NK-92 treated with Interleukin-12 subunit alpha and Interleukin-12 subunit beta, amount 100 ng/mL, for 24 hours (cell line): ENCODE measurements around the gene DAW1.
"Not testable (repeated sequence)": the region's sequence is repeated elsewhere in the genome, so short reads cannot be mapped to it uniquely, and the experiment has no call there.

Experiments used
- DNase-seq: peaks from one replicate; lab custom pipeline; 2025; lab: John Stamatoyannopoulos, UW

DAW1 gene, protein sequence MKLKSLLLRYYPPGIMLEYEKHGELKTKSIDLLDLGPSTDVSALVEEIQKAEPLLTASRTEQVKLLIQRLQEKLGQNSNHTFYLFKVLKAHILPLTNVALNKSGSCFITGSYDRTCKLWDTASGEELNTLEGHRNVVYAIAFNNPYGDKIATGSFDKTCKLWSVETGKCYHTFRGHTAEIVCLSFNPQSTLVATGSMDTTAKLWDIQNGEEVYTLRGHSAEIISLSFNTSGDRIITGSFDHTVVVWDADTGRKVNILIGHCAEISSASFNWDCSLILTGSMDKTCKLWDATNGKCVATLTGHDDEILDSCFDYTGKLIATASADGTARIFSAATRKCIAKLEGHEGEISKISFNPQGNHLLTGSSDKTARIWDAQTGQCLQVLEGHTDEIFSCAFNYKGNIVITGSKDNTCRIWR

DNA sequence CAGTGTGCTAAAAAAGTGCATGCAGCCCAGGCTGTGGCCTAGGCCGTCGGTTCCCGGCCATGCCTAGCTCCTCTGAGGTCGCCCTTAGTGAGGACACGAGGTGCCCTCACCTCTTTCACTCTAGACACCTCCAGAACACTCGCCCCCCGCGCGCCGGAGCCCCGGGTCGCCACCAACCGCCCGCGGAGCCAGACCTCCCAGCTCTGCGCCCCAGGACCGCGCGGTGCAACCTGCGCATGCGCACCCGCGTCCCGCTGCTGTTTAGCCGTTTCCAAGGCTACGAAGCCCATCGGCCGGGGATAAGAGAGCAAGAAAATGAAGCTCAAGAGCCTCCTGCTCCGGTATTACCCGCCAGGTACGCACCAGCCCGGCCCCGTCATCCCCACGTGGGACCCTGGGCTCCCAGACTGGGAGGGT is at the start of gene DAW1:
Gene DAW1, plus strand, starts transcription at position 257 of the 417 bp plus-strand sequence. Its CDS starts 59 bp downstream, at position 316.
- DNase-seq: no peak

DNA sequence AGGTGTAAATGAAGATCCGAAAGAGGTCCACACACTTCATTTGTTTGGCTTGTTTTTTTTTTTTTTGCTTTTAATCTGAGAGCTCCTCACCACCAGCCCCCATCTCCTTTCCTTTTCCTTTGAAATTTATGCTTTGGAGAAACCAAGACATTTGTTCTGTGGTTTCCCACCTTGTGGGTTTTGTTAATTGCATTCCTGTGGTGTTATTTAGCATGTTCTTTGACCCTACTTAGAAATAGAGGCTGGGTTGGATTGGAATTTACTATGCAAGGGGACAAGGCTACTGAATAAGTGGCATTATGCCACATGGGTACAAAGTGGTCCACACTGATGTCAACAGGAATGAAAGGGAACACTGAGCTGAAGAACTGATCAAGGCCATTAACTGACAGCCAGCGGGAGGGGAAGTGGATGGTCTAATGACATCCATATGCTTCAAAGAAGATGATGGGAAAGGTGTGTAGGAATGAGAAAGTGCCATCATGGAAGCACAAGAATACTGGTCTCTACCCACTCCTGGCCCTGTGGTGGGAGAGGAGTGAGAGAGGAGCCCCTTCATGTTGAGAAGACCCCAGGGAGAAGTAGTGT is 48.9 kb upstream of the DAW1 start:
- no peak for DNase-seq

GRCh38 chr2:227823922-227824321 is 47.5 kb upstream of the DAW1 start:
- DNase-seq: no peak

DNA sequence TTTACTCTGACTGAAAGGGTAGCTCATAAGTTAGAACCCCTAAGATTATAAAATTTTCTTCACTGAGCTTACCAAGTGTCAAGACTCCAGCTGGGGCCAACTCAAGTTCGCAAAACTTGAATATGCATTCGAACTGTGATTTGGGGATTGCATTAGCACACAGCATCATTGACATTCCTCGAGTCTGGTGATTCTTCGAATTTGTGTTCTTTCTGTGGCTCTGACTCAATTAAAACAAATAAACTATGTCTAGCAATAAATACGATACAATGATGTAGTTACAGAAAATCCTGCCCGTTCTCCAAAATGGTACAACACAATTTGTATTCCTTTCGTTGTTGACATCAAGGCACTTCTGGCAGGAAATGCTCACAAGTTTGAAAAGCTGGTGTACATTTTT is 46.7 kb upstream of the DAW1 start:
- no peak for DNase-seq

GRCh38 chr2:227826019-227826521 is 45.4 kb upstream of the DAW1 start:
- DNase-seq: no peak

- DNase-seq: no peak
These were observed 44.9 kb upstream of the DAW1 start for GRCh38 chr2:227826563-227826962.

DNA sequence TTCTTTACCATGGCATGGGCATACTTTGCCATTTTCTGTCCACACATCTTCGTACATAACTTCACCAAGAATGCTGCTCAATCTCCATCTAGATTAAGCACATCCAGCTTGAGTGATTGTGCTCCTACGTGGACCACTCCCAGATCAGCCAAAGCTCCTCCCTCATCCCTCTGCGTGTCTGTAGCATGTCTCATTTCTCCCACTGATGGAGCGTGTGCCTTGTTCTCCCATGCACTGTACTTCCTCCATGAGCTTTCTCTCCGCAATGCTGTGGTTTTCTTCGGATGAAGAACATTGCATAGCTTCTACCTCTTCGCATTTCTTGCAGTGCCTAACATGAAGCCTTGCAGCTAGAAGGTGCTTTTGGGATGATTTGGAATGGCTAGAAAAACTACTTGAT is 44.3 kb upstream of the DAW1 start:
- no peak for DNase-seq

- DNase-seq: no peak
These were observed 42.9 kb upstream of the DAW1 start for GRCh38 chr2:227828477-227828912.

- no peak for DNase-seq
These were observed 42.1 kb upstream of the DAW1 start for GRCh38 chr2:227829337-227829736.

DNA sequence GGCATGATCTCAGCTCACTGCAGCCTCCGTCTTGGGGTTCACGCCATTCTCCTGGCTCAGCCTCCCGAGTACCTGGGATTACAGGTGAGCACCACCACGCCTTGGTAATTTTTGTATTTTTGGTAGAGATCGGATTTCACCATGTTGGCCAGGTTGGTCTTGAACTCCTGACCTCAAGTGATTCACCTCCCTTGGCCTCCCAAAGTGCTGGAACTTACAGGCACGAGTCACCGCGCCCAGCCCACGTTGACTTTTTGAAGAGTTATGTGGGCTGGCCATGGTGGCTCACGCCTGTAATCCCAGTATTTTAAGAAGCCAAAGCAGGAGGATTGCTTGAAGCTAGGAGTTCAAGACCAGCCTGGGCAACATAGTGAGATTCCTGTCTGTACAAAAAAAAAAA is 37.0 kb upstream of the DAW1 start:
- no peak for DNase-seq

GRCh38 chr2:227834916-227835650 is 36.3 kb upstream of the DAW1 start:
- no peak for DNase-seq

DNA sequence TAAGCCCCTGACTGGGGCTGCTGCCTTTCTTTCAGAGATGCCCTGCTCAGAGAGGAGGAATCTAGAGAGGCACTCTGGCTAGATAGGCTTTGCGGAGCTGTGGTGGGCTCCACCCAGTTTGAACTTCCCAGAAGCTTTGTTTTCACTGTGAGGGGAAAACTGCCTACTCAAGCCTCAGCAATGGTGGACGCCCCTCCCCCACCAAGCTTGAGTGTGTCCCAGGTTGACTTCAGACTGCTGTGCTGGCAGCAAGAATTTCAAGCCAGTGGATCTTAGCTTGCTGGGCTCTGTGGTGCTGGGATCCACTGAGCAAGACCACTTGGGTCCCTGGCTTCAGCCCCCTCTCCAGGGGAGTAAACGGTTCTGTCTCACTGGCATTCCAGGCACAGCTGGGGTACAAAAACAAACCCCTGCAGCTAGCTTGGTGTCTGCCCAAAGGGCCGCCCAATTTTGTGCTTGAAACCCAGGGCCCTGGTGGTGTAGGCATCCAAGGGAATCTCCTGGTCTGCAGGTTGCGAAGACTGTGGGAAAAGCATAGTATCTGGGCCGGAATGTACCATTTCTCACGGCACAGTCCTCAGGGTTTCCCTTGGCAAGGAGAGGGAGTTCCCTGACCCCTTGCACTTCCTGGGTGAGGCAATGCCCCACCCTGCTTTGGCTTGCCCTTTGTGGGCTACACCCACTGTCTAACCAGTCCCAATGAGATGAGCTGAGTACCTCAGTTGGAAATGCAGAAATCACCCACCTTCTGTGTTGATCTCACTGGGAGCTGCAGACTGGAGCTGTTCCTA is 31.9 kb upstream of the DAW1 start:
- not testable (repeated sequence) for DNase-seq

GRCh38 chr2:227846831-227847230 is 24.6 kb upstream of the DAW1 start:
- DNase-seq: no peak

GRCh38 chr2:227848146-227848545 is 23.3 kb upstream of the DAW1 start:
- no peak for DNase-seq

DNA sequence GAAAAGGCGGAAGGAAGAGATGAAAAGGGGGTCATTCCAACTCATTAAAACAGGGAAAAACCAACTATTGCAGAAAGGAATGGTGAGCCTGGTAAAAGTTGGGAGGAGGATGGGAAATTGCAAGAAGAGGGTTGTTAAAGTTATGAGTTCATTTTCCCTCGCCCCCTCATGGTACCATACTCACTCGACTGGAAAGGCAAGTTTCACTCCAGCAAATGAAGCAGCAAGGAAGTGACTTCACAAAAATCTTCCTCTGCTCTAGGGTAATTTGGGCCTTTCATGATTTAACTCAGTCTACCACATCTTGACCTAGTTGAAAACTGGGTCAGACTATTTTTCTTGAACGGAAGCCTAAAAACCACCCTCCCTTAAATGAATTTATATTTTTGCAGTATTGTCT is 22.8 kb upstream of the DAW1 start:
- no peak for DNase-seq

DNA sequence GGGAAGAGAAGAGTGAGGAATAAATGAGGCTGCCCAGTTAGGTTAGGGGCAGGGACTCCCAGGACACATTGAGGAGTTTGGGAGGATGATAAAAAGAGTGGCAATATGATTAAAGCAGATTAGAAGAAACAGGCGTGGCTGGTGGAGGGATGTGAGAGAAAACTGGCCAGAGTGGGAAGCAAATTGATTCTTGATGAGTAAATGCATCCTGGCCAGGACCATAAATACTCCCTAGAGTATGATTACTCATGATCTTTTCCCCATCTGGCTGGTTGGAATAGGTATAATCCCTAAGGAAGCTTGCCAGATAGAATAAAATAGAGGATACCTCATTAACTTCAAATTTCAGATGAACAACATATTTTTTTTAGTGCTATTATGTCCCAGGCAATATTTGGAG is 21.5 kb upstream of the DAW1 start:
- no peak for DNase-seq

DNA sequence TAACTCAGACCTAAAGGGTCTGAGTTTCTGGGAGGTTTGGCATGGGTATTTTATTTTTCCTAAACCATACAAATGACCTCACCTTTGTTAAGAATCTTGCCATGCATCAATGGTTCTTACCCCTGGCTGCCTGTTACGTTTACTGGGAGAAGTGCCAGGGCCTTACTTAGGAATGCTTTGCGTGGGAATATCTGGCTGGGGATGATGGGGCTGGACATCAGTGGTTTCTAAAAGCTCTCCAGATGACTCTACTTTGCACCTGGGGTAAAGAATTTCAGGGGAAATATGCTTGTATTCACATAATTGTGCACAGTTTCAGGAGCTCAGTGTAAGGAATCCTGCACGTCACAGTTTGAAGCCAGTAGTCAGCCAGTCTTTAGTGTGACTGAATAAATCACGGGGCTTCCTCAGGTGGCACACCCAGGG is 18.2 kb upstream of the DAW1 start:
- DNase-seq: no peak

DNA sequence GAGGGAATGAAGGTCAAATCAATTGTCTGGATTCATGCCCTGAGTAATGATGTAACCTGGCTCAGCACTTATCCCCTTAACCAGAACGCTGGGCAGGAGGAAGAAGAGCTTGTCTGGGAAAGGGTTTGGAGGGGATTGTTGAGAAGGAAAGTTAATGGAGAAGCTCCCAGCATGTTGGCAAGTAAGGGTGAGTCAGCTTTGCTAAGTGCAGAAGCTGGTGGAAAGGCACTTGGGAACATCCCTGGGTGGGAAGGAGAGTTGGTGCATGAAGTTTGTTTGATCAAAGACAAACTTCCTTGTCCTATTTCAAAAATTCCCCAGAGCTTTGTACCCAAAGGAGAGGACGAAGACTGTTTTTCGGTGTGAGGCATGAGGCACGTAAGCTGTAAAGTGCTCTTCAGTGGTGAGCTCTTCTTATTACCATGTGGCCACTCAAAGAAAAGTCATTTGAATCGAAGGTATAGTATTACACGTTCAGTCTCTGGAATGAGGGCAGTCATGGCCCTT is 17.6 kb upstream of the DAW1 start:
- no peak for DNase-seq

GRCh38 chr2:227855440-227855839 is 16.0 kb upstream of the DAW1 start:
- DNase-seq: no peak

- DNase-seq: no peak
These were observed 14.7 kb upstream of the DAW1 start for GRCh38 chr2:227856697-227857096.

DNA sequence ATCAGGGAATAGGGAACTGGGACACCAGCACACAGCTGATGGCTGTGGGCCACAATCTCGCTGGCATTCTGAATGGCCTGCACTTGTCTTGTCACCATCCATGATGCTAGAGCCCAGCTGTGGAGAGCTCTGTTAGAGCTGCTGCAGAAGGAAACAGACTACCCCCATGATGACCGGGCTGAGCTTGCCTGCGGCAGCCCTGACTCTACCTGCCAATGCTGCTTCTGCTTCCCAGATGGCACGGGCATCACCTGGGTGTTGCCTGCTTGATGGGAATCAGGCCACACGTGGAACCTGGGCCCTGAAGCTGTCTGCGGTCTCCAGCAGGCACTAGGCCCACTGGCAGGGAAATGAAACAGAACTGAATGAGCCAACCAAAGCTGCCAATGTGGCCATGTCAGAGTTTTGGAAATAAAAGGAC is 11.2 kb upstream of the DAW1 start:
- no peak for DNase-seq

DNA sequence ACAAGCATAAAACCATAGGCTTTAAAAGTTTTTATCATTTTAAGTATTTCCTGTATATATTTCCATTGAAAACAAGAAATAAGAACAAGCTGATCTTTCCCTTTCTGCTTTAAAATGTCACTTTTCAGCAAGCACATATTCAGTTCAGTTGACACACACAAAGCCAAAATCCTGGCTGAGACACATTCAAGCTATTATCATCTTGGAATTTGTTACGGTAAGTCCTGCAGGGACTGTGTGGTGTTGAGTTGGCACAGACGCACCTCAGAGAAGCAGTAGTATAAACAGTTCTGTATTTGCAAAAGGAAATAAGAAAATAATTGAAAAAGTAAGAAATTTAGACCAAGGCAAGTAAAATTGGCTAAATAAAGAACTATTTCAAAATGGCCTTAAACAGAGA is 10.4 kb upstream of the DAW1 start:
- DNase-seq: no peak
